ENCODE measurements around the gene CHST8.

Gene CHST8

GRCh38 chr19:33698576-33699435, 77.1 kb downstream of the CHST8 start:
- CTCF ChIA-PET, result no interaction called here
- POLR2A ChIA-PET, result no interaction called here
- DNase-seq (ENCODE audit: extremely low spot score), result no peak
- no peak for TF ChIP-seq FOXM1 (IDR thresholded peaks at IDR 0.05; ENCODE audit: borderline replicate concordance)

- POLR2A ChIA-PET, result no interaction called here
- no peak for DNase-seq (ENCODE audit: extremely low spot score)
- TF ChIP-seq NFRKB (IDR thresholded peaks at IDR 0.05) (no peak), FOXM1 (IDR thresholded peaks at IDR 0.05; ENCODE audit: borderline replicate concordance) (no peak), BHLHE40 (IDR thresholded peaks at IDR 0.05; ENCODE audit: borderline replicate concordance) (no peak), ELF4 (IDR thresholded peaks at IDR 0.05) (no peak), CTBP1 (IDR thresholded peaks at IDR 0.05; ENCODE audit: borderline replicate concordance) (no peak), TARDBP (IDR thresholded peaks at IDR 0.05) (no peak), FOXA1 (IDR thresholded peaks at IDR 0.05) (no peak), ARNT (IDR thresholded peaks at IDR 0.05) (no peak), HDGF (IDR thresholded peaks at IDR 0.05; ENCODE audit: borderline replicate concordance) (no peak), SP1 (IDR thresholded peaks at IDR 0.05) (no peak), SUZ12 (IDR thresholded peaks at IDR 0.05) (no peak)
- CTCF ChIA-PET, result no interaction called here
Measured at GRCh38 chr19:33699754-33700407, 78.1 kb downstream of the CHST8 start.

- DNase-seq (ENCODE audit: extremely low spot score), result no peak
- ChIA-PET POLR2A (no interaction called here), CTCF (no interaction called here)
- TF ChIP-seq TARDBP (IDR thresholded peaks at IDR 0.05) (no peak), LEF1 (IDR thresholded peaks at IDR 0.05; ENCODE audit: borderline replicate concordance) (no peak), ELF4 (IDR thresholded peaks at IDR 0.05) (no peak), ZNF384 (IDR thresholded peaks at IDR 0.05) (no peak), CTBP1 (IDR thresholded peaks at IDR 0.05; ENCODE audit: borderline replicate concordance) (no peak), NFRKB (IDR thresholded peaks at IDR 0.05) (no peak), HDGF (IDR thresholded peaks at IDR 0.05; ENCODE audit: borderline replicate concordance) (no peak), SP1 (IDR thresholded peaks at IDR 0.05) (no peak), FOXM1 (IDR thresholded peaks at IDR 0.05; ENCODE audit: borderline replicate concordance) (no peak), L3MBTL2 (conservative IDR thresholded peaks at IDR 0.05) (no peak), ARNT (IDR thresholded peaks at IDR 0.05) (no peak), FOXA1 (IDR thresholded peaks at IDR 0.05) (no peak)
- TF ChIP-seq, protein P1, sequence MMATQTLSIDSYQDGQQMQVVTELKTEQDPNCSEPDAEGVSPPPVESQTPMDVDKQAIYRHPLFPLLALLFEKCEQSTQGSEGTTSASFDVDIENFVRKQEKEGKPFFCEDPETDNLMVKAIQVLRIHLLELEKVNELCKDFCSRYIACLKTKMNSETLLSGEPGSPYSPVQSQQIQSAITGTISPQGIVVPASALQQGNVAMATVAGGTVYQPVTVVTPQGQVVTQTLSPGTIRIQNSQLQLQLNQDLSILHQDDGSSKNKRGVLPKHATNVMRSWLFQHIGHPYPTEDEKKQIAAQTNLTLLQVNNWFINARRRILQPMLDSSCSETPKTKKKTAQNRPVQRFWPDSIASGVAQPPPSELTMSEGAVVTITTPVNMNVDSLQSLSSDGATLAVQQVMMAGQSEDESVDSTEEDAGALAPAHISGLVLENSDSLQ (IDR thresholded peaks at IDR 0.05), result no peak
Measured at GRCh38 chr19:33700408-33701013, 78.8 kb downstream of the CHST8 start.

- ChIA-PET POLR2A (no interaction called here), CTCF (no interaction called here)
- DNase-seq (ENCODE audit: extremely low spot score), result no peak
- TF ChIP-seq, protein P1 (IDR thresholded peaks at IDR 0.05), result no peak
- no peak for TF ChIP-seq SUZ12 (IDR thresholded peaks at IDR 0.05)
- no peak for TF ChIP-seq ELF4 (IDR thresholded peaks at IDR 0.05)
- TF ChIP-seq FOXM1 (IDR thresholded peaks at IDR 0.05; ENCODE audit: borderline replicate concordance), result no peak
- TF ChIP-seq HDGF (IDR thresholded peaks at IDR 0.05; ENCODE audit: borderline replicate concordance), result no peak
- TF ChIP-seq CTBP1 (IDR thresholded peaks at IDR 0.05; ENCODE audit: borderline replicate concordance), result no peak
- TF ChIP-seq LEF1 (IDR thresholded peaks at IDR 0.05; ENCODE audit: borderline replicate concordance), result no peak
- no peak for TF ChIP-seq TARDBP (IDR thresholded peaks at IDR 0.05)
Measured at GRCh38 chr19:33701565-33701964, 79.8 kb downstream of the CHST8 start.

DNA sequence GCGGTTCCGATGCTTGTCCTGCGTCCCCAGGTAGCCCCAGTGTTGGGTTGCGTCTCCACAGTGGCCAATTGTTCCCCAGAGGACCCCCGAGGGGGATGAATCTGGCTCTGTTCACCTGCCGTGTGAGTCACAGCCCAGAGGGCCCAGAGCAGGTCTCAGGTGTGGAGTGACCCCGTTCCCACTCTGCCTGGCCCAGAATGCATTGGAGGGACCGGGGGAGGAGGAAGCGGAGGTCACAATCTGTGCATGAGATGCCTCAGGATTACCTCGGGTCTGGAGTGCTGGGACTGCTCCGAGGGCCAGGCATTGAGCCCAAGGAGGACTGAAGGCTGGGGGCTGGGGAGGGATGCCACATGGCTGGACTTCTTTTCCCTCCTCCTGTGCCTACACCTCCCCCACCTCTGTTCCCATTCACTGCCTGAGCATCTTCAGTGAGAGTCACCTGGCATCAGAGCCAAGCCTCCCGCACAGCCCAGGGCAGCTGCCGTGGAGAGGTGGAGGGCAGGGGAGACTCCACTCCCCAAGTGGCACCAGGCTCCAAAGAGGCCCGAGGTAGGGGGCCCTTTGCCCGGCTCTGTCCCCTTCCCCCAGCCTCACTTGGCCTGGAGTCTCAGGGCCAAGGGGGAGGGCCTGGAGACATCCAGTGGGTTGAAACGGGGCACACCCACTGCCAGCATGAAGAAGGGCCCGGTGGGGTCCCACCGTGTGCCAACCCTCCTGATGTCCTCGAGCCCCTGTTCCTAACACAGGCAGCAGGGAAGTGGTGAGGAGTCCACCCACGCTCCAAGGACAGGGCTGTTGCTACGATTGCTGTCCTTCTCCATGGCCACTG, 81.1 kb downstream of the CHST8 start:
- ChIA-PET POLR2A (no interaction called here), CTCF (no interaction called here)
- DNase-seq (ENCODE audit: extremely low spot score), result no peak
- TF ChIP-seq FOXM1 (IDR thresholded peaks at IDR 0.05; ENCODE audit: borderline replicate concordance) (no peak), L3MBTL2 (conservative IDR thresholded peaks at IDR 0.05) (no peak), TARDBP (IDR thresholded peaks at IDR 0.05) (no peak), FOXK2 (IDR thresholded peaks at IDR 0.05) (no peak), ARNT (IDR thresholded peaks at IDR 0.05) (no peak), LEF1 (IDR thresholded peaks at IDR 0.05; ENCODE audit: borderline replicate concordance) (no peak), ZNF384 (IDR thresholded peaks at IDR 0.05) (no peak)

- POLR2A ChIA-PET, result no interaction called here
- CTCF ChIA-PET, result no interaction called here
- TF ChIP-seq FOXM1 (IDR thresholded peaks at IDR 0.05; ENCODE audit: borderline replicate concordance), result no peak
- TF ChIP-seq FOXK2 (IDR thresholded peaks at IDR 0.05), result no peak
- no peak for TF ChIP-seq CTBP1 (IDR thresholded peaks at IDR 0.05; ENCODE audit: borderline replicate concordance)
- no peak for TF ChIP-seq SP1 (IDR thresholded peaks at IDR 0.05)
- no peak for TF ChIP-seq HDGF (IDR thresholded peaks at IDR 0.05; ENCODE audit: borderline replicate concordance)
- TF ChIP-seq TARDBP (IDR thresholded peaks at IDR 0.05), result no peak
- no peak for TF ChIP-seq FOXA1 (IDR thresholded peaks at IDR 0.05)
- no peak for TF ChIP-seq ZNF384 (IDR thresholded peaks at IDR 0.05)
- no peak for TF ChIP-seq SUZ12 (IDR thresholded peaks at IDR 0.05)
- TF ChIP-seq ELF4 (IDR thresholded peaks at IDR 0.05), result no peak
- DNase-seq (ENCODE audit: extremely low spot score), result no peak
Measured at GRCh38 chr19:33703438-33703750, 81.6 kb downstream of the CHST8 start.
